Sigmoid colon (tissue), 4 donors: Measurements from ENCODE around the gene CDH15.

Experiments
- EP300 ChIP-seq, 4 donors: sonication (generic); formaldehyde crosslinking; IDR thresholded peaks; one replicate each; pipeline ENCODE4 v1.6.1; 2017; ENCODE audit warnings: antibody characterized with exemption in 4 of 4
- POLR2A ChIP-seq, 2 donors: fragments of 450-650 bp; IDR thresholded peaks; one replicate each; pipeline ENCODE4 v1.6.1; 2016; ENCODE audit warnings: antibody characterized with exemption in 2 of 2, mild to moderate bottlenecking in 2 of 2, moderate library complexity in 2 of 2
- POLR2AphosphoS5 ChIP-seq, 4 donors: sonication (generic); formaldehyde crosslinking; IDR thresholded peaks; one replicate each; pipeline ENCODE4 v1.6.1; 2017; ENCODE audit warnings: antibody characterized with exemption in 4 of 4
- TF ChIP-seq, protein P1 (sequence below), 4 experiments: fragments of 450-650 bp in 3 of 4; fragments of 200-600 bp in 1 of 4; IDR thresholded peaks; one replicate each; pipeline ENCODE4 v1.5.1; 2016 to 2019; ENCODE audit warnings: antibody characterized with exemption in 4 of 4, mild to moderate bottlenecking in 3 of 4, moderate library complexity in 2 of 4

- TF ChIP-seq, protein P1, sequence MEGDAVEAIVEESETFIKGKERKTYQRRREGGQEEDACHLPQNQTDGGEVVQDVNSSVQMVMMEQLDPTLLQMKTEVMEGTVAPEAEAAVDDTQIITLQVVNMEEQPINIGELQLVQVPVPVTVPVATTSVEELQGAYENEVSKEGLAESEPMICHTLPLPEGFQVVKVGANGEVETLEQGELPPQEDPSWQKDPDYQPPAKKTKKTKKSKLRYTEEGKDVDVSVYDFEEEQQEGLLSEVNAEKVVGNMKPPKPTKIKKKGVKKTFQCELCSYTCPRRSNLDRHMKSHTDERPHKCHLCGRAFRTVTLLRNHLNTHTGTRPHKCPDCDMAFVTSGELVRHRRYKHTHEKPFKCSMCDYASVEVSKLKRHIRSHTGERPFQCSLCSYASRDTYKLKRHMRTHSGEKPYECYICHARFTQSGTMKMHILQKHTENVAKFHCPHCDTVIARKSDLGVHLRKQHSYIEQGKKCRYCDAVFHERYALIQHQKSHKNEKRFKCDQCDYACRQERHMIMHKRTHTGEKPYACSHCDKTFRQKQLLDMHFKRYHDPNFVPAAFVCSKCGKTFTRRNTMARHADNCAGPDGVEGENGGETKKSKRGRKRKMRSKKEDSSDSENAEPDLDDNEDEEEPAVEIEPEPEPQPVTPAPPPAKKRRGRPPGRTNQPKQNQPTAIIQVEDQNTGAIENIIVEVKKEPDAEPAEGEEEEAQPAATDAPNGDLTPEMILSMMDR (IDR thresholded peaks at IDR 0.05), result no peak
- TF ChIP-seq EP300 (IDR thresholded peaks at IDR 0.05) (no peak), POLR2A (IDR thresholded peaks at IDR 0.05) (no peak), POLR2AphosphoS5 (IDR thresholded peaks at IDR 0.05) (no peak)
Observed at GRCh38 chr16:89184933-89185794, 13.6 kb downstream of the CDH15 start.
